ENCODE data around the gene DSG4.

- TF ChIP-seq CTCF (IDR thresholded peaks at IDR 0.05) = no peak
- no peak for TF ChIP-seq ZFX (IDR thresholded peaks at IDR 0.05; ENCODE audit: borderline replicate concordance)
Measured at GRCh38 chr18:31403409-31403808, 26.8 kb downstream of the DSG4 start.
